NCI-H510A treated with DMSO at 0.1 percent for 48 hours (cell line): ENCODE data around the gene ADARB2.

Experiments
- DNase-seq: peaks from one replicate; lab custom pipeline; 2025; lab: John Stamatoyannopoulos, UW

The ADARB2 gene

GRCh38 chr10:1594372-1595241 is 142.7 kb downstream of the ADARB2 start:
- DNase-seq = peak; percentile 51

GRCh38 chr10:1591742-1592141 is 145.6 kb downstream of the ADARB2 start:
- no peak for DNase-seq

GRCh38 chr10:1591045-1591444 is 146.3 kb downstream of the ADARB2 start:
- DNase-seq = no peak

GRCh38 chr10:1589257-1589656 is 148.1 kb downstream of the ADARB2 start:
- no peak for DNase-seq

- no peak for DNase-seq
Observed at GRCh38 chr10:1582739-1583138, 154.6 kb downstream of the ADARB2 start.

GRCh38 chr10:1581189-1581588 is 156.1 kb downstream of the ADARB2 start:
- no peak for DNase-seq

GRCh38 chr10:1579671-1580070 is 157.7 kb downstream of the ADARB2 start:
- no peak for DNase-seq

- no peak for DNase-seq
Observed at GRCh38 chr10:1579141-1579491, 158.2 kb downstream of the ADARB2 start.

- DNase-seq = no peak
Observed at GRCh38 chr10:1578392-1579140, 158.8 kb downstream of the ADARB2 start.

GRCh38 chr10:1577945-1578344 is 159.4 kb downstream of the ADARB2 start:
- no peak for DNase-seq

GRCh38 chr10:1577373-1577770 is 160.0 kb downstream of the ADARB2 start:
- no peak for DNase-seq

- DNase-seq = no peak
Observed at GRCh38 chr10:1576467-1577372, 160.6 kb downstream of the ADARB2 start.

GRCh38 chr10:1575481-1576244 is 161.7 kb downstream of the ADARB2 start:
- no peak for DNase-seq

- DNase-seq = no peak
Observed at GRCh38 chr10:1574719-1575118, 162.6 kb downstream of the ADARB2 start.

GRCh38 chr10:1573981-1574380 is 163.3 kb downstream of the ADARB2 start:
- no peak for DNase-seq

GRCh38 chr10:1573334-1573969 is 163.9 kb downstream of the ADARB2 start:
- DNase-seq = no peak

- peak; percentile 65 for DNase-seq
Observed at GRCh38 chr10:1572519-1573333, 164.6 kb downstream of the ADARB2 start.

- no peak for DNase-seq
Observed at GRCh38 chr10:1571587-1572237, 165.6 kb downstream of the ADARB2 start.

GRCh38 chr10:1570416-1571051 is 166.8 kb downstream of the ADARB2 start:
- peak; percentile 14 for DNase-seq
